H1 (cell line): ENCODE results near the gene PIM1. TPM values are rescaled to one million over a fixed set of nuclear protein-coding genes. Genes with fewer than 3 reads are reported as not detected.
A peak's percentile ranks its signal among the peaks of the same experiment; 100 is the strongest.

Experiments
- CTCF ChIA-PET: fragments of 300-600 bp; sonication (Branson Sonifier 250); formaldehyde crosslinking; loops from one replicate; lab custom pipeline; 2021; ENCODE audit not compliant: partially characterized antibody; lab: Charles Lee
- POLR2A ChIA-PET: fragments of 300-600 bp; sonication (Branson Sonifier 250); formaldehyde crosslinking; loops from one replicate; lab custom pipeline; 2021; ENCODE audit warnings: inconsistent platforms; ENCODE audit not compliant: partially characterized antibody; lab: Charles Lee
- DNase-seq, 2 experiments: peaks; one replicate each; pipeline versions ENCODE4 v3.0.0 to v3.0.0-alpha.2; 2010 to 2022; ENCODE audit warnings: low spot score in 2 of 2, low read depth in 1 of 2, mixed read lengths in 1 of 2
- FAIRE-seq: peaks from 2 replicates; lab custom pipeline; 2011; peaks lifted over from hg19 to GRCh38; lab: Jason Lieb, UNC
- H2AFZ ChIP-seq: 2 replicates; pipeline ENCODE4 v1.8.1; 2012; ENCODE audit warnings: low read length, inconsistent platforms
- H2AK5ac ChIP-seq: 2 replicates; pipeline ENCODE4 v1.6.1; 2013; ENCODE audit warnings: low read depth, low read length
- H2BK120ac ChIP-seq: replicated peaks from 2 replicates; pipeline ENCODE3; 2013; ENCODE audit warnings: low read depth, low read length, inconsistent platforms
- H2BK12ac ChIP-seq: 2 replicates; pipeline ENCODE4 v1.6.1; 2013; ENCODE audit warnings: low read depth, low read length
- H2BK15ac ChIP-seq: 2 replicates; pipeline ENCODE4 v1.6.1; 2013; ENCODE audit warnings: low read length
- H2BK20ac ChIP-seq: 2 replicates; pipeline ENCODE4 v1.6.1; 2013; ENCODE audit warnings: low read length
- H2BK5ac ChIP-seq: 2 replicates; pipeline ENCODE4 v1.6.1; 2013; ENCODE audit warnings: low read depth, low read length
- H3K14ac ChIP-seq: 2 replicates; pipeline ENCODE4 v1.6.1; 2013; ENCODE audit warnings: inconsistent platforms; ENCODE audit not compliant: insufficient read length
- H3K18ac ChIP-seq: 2 replicates; pipeline ENCODE4 v1.6.1; 2013; ENCODE audit warnings: low read length; ENCODE audit errors: extremely low read depth
- H3K23ac ChIP-seq: 2 replicates; pipeline ENCODE4 v1.6.1; 2013; ENCODE audit warnings: inconsistent platforms; ENCODE audit not compliant: insufficient read length
- H3K23me2 ChIP-seq: 2 replicates; pipeline ENCODE4 v1.6.1; 2013; ENCODE audit warnings: low read depth, low read length
- H3K27ac ChIP-seq: 2 replicates; pipeline ENCODE4 v1.6.1; 2011; ENCODE audit warnings: low read depth, low read length, inconsistent platforms
- H3K27me3 ChIP-seq, 4 experiments: replicated peaks in 1 of 4; 1 replicate in 1 of 4; 2 replicates in 3 of 4; pipeline versions ENCODE4 v1.6.1 to v1.8.1; 2011 to 2013; ENCODE audit warnings: low read length in 3 of 4, mild to moderate bottlenecking in 3 of 4, inconsistent platforms in 2 of 4, mixed read lengths in 2 of 4, moderate library complexity in 1 of 4; ENCODE audit not compliant: control insufficient read depth in 3 of 4, insufficient read depth in 3 of 4; ENCODE audit errors: extremely low read depth in 1 of 4
- H3K36me3 ChIP-seq, 4 experiments: 2 replicates each; pipeline versions ENCODE4 v1.6.1 to v1.8.1; 2011 to 2013; ENCODE audit warnings: mild to moderate bottlenecking in 4 of 4, low read length in 3 of 4, moderate library complexity in 2 of 4, control low read depth in 1 of 4, inconsistent platforms in 1 of 4; ENCODE audit not compliant: insufficient read depth in 4 of 4, control insufficient read depth in 2 of 4
- H3K4ac ChIP-seq: replicated peaks from 2 replicates; pipeline ENCODE3; 2013; ENCODE audit warnings: low read length, low read depth, mixed read lengths, inconsistent platforms; ENCODE audit not compliant: insufficient read length
- H3K4me1 ChIP-seq, 4 experiments: replicated peaks in 1 of 4; 1 replicate in 1 of 4; 2 replicates in 3 of 4; pipeline versions ENCODE4 v1.6.1 to v1.8.1; 2011 to 2013; ENCODE audit warnings: low read length in 3 of 4, inconsistent platforms in 2 of 4, mixed read lengths in 1 of 4; ENCODE audit not compliant: insufficient read depth in 4 of 4, control insufficient read depth in 3 of 4
- H3K4me2 ChIP-seq, 2 experiments: 2 replicates each; pipeline versions ENCODE4 v1.6.1 to v1.8.1; 2011 to 2013; ENCODE audit warnings: low read depth in 2 of 2, low read length in 2 of 2, control low read depth in 1 of 2, inconsistent platforms in 1 of 2, mild to moderate bottlenecking in 1 of 2; ENCODE audit not compliant: insufficient read depth in 1 of 2
- H3K4me3 ChIP-seq, 4 experiments: fragments of 200-600, 300-600 bp in 1 of 4; sonication (generic), shearing (Covaris generic), sonication (Bioruptor Twin) in 1 of 4; 2 replicates each; pipeline versions ENCODE4 v1.5.1 to v1.8.1; 2011 to 2016; ENCODE audit warnings: low read length in 4 of 4, low read depth in 3 of 4, control low read depth in 2 of 4, inconsistent platforms in 2 of 4, mild to moderate bottlenecking in 2 of 4, mixed read lengths in 1 of 4, moderate library complexity in 1 of 4; ENCODE audit not compliant: insufficient read depth in 2 of 4; ENCODE audit errors: extremely low read depth in 1 of 4
- H3K56ac ChIP-seq: replicated peaks from 2 replicates; pipeline ENCODE3; 2013; ENCODE audit warnings: low read depth, mild to moderate bottlenecking, mixed read lengths, low read length, inconsistent platforms; ENCODE audit not compliant: insufficient read length
- H3K79me1 ChIP-seq: 2 replicates; pipeline ENCODE4 v1.6.1; 2013; ENCODE audit warnings: low read depth, low read length, control low read depth
- H3K79me2 ChIP-seq, 2 experiments: 2 replicates each; pipeline versions ENCODE4 v1.6.1 to v1.8.1; 2012 to 2013; ENCODE audit warnings: low read length in 2 of 2, mild to moderate bottlenecking in 2 of 2, inconsistent platforms in 1 of 2; ENCODE audit not compliant: insufficient read depth in 2 of 2, control insufficient read depth in 1 of 2
- H3K9ac ChIP-seq, 4 experiments: replicated peaks in 1 of 4; 1 replicate in 1 of 4; 2 replicates in 3 of 4; pipeline versions ENCODE4 v1.6.1 to v1.8.1; 2011 to 2013; ENCODE audit warnings: low read depth in 3 of 4, low read length in 3 of 4, control low read depth in 2 of 4, mild to moderate bottlenecking in 2 of 4, moderate library complexity in 2 of 4, inconsistent platforms in 1 of 4; ENCODE audit errors: extremely low read depth in 1 of 4
- H3K9me3 ChIP-seq, 2 experiments: 2 replicates each; pipeline versions ENCODE4 v1.6.1 to v1.8.1; 2012 to 2013; ENCODE audit warnings: mild to moderate bottlenecking in 2 of 2, moderate library complexity in 2 of 2, control low read depth in 1 of 2, inconsistent platforms in 1 of 2, low read depth in 1 of 2, low read length in 1 of 2, mixed read lengths in 1 of 2; ENCODE audit not compliant: insufficient read depth in 2 of 2
- H4K20me1 ChIP-seq, 2 experiments: replicated peaks in 1 of 2; 2 replicates each; pipeline versions ENCODE3 to v1.8.1; 2011 to 2013; ENCODE audit warnings: inconsistent platforms in 2 of 2, low read length in 2 of 2, mild to moderate bottlenecking in 1 of 2; ENCODE audit not compliant: insufficient read depth in 2 of 2, control insufficient read depth in 1 of 2
- H4K5ac ChIP-seq: 2 replicates; pipeline ENCODE4 v1.6.1; 2013; ENCODE audit warnings: low read length, low read depth, mixed read lengths, inconsistent platforms; ENCODE audit not compliant: insufficient read length
- H4K8ac ChIP-seq: 2 replicates; pipeline ENCODE4 v1.8.0; 2013; ENCODE audit warnings: mild to moderate bottlenecking, moderate library complexity, low read length, inconsistent platforms; ENCODE audit not compliant: insufficient read depth; ENCODE audit errors: extremely low read depth
- H4K91ac ChIP-seq: replicated peaks from 2 replicates; pipeline ENCODE3; 2013; ENCODE audit warnings: low read length, mixed read lengths, inconsistent platforms; ENCODE audit not compliant: insufficient read length
- CTBP2 ChIP-seq: IDR thresholded peaks from 2 replicates; pipeline ENCODE4 v1.7.0; 2011; ENCODE audit warnings: borderline replicate concordance, mild to moderate bottlenecking, moderate library complexity, mixed read lengths, low read length; ENCODE audit not compliant: insufficient read depth, insufficient read length
- HDAC6 ChIP-seq: IDR thresholded peaks from one replicate; pipeline ENCODE4 v1.7.1; 2012; ENCODE audit warnings: low read depth, mild to moderate bottlenecking, inconsistent platforms, low read length, moderate library complexity
- JUND ChIP-seq: IDR thresholded peaks from 2 replicates; pipeline ENCODE4 v1.6.1; 2011; ENCODE audit warnings: mild to moderate bottlenecking, improper control_type of control experiment, low read length
- KDM5A ChIP-seq: fragments of 200-600 bp; IDR thresholded peaks from 2 replicates; pipeline ENCODE4 v1.7.1; 2012; ENCODE audit warnings: mild to moderate bottlenecking, low read length, inconsistent platforms, mixed read lengths
- MAX ChIP-seq: IDR thresholded peaks from 2 replicates; pipeline ENCODE4 v1.6.1; 2012; ENCODE audit warnings: inconsistent platforms
- NRF1 ChIP-seq: IDR thresholded peaks from 2 replicates; pipeline ENCODE4 v1.6.1; 2011; ENCODE audit warnings: mild to moderate bottlenecking, low read depth, low read length, improper control_type of control experiment
- TAF1 ChIP-seq: IDR thresholded peaks from 2 replicates; pipeline ENCODE4 v1.6.1; 2011; ENCODE audit warnings: mild to moderate bottlenecking, low read depth, low read length
- USF2 ChIP-seq: IDR thresholded peaks from 2 replicates; pipeline ENCODE4 v1.6.1; 2011; ENCODE audit warnings: low read length, improper control_type of control experiment
- WGBS, 2 experiments: shearing (Covaris generic) in 1 of 2; methylation state at CpG; one replicate each; pipeline versions ENCODE4 v1.1.6 to v1.1.7; 2013 to 2015; ENCODE audit warnings: low lambda C conversion rate in 2 of 2, mixed read lengths in 2 of 2, inconsistent platforms in 1 of 2, low coverage in 1 of 2, missing lambda C conversion rate in 1 of 2; ENCODE audit not compliant: insufficient replicate concordance in 2 of 2, insufficient coverage in 1 of 2, insufficient read length in 1 of 2; ENCODE audit errors: extremely low coverage in 1 of 2, missing lambda C conversion rate in 1 of 2; 5-methylcytosine and 5-hydroxymethylcytosine counted together
- polyA plus RNA-seq, 7 experiments: library from polyadenylated mRNA; depleted of rRNA in 3 of 7; stranded (reverse) in 5 of 7; unstranded in 2 of 7; fragments of >200 nt in 5 of 7; fragments of 200-250 nt in 2 of 7; gene quantifications; 1 replicate in 5 of 7; 2 replicates in 1 of 7; 4 replicates in 1 of 7; pipeline versions ENCODE4 v1.2.1 to v1.2.3, GENCODE V29; 2011 to 2013; ENCODE audit warnings: missing spikeins in 2 of 7, mixed read lengths in 2 of 7
- total RNA-seq: library from RNA; stranded (reverse); fragmentation: NEBNext Ultra II Directional; extraction: Animal tissue kit (Norgen Biotek cat#: 25700); gene quantifications from 2 replicates; pipeline ENCODE4 v1.2.1, GENCODE V29; 2021
- TF ChIP-seq, protein P1 (sequence below): IDR thresholded peaks from 2 replicates; pipeline ENCODE4 v1.6.1; 2012; ENCODE audit warnings: inconsistent platforms

Gene PIM1
- total and polyA plus RNA-seq, 2 of the 8 experiments (the other 6 are each of a cell fraction or from before 2014, with no cell fraction given) = 25.5 to 94.9 TPM

- Histone ChIP-seq H3K79me1 (peaks cover 10% of the 10 kb centered on the region), H3K4me3 (no peak overlapping the region), H2BK5ac (no peak overlapping the region), H3K4ac (no peak overlapping the region), H2AFZ (no peak overlapping the region), H3K9me3 (no peaks in the 10 kb centered on the region), H2BK15ac (no peak overlapping the region), H3K18ac (no peak overlapping the region; the same call in 1 of the 2 replicates), H2BK120ac (no peak overlapping the region), H2BK12ac (no peak overlapping the region), H3K23ac (no peak overlapping the region), H3K27me3 (no peaks in the 10 kb centered on the region), H3K4me1 (peaks cover 5 to 11% (median 7%) of the 10 kb centered on the region in 4 experiments; a peak in 5 of 7 replicates), H3K4me2 (peak overlapping the region in 1 of 2 experiments; percentile 25; a peak in 1 of 4 replicates), H3K36me3 (peaks cover 22 to 43% (median 29%) of the 10 kb centered on the region in 4 experiments), H3K27ac (no peak overlapping the region), H4K20me1 (peaks cover 26% of the 10 kb centered on the region in 2 experiments), H3K14ac (no peak overlapping the region), H2BK20ac (no peak overlapping the region), H3K9ac (no peak overlapping the region), H4K91ac (no peak overlapping the region), H3K23me2 (peaks cover 8% of the 10 kb centered on the region), H3K56ac (no peak overlapping the region), H3K79me2 (peaks cover 11 to 40% of the 10 kb centered on the region in 2 experiments; a peak in 3 of 4 replicates), H2AK5ac (no peak overlapping the region), H4K5ac (no peak overlapping the region), H4K8ac (no peak overlapping the region)
- 93% methylated on average over 9 of the region's 9 CpGs; no CpG with 5 or more reads in 1 of the 2 experiments for WGBS, 2 experiments
- POLR2A ChIA-PET = interaction anchor here (1.1 to 27.8 kb wide), 13 partner anchors 10 to 123 kb away, joined by 3 to 1024 read pairs (median 6); no protein-coding TSS in a partner anchor
- CTCF ChIA-PET = interaction anchor here (1.4 to 9.9 kb wide), 15 partner anchors 13 to 148 kb away, joined by 3 to 192 read pairs (median 20); no protein-coding TSS in a partner anchor
- DNase-seq (no peak), FAIRE-seq (no peak)
- no peak for TF ChIP-seq CTBP2
- no peak for TF ChIP-seq KDM5A
- TF ChIP-seq MAX = no peak
- TF ChIP-seq, protein P1, sequence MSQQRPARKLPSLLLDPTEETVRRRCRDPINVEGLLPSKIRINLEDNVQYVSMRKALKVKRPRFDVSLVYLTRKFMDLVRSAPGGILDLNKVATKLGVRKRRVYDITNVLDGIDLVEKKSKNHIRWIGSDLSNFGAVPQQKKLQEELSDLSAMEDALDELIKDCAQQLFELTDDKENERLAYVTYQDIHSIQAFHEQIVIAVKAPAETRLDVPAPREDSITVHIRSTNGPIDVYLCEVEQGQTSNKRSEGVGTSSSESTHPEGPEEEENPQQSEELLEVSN = no peak
- TF ChIP-seq HDAC6 = no peak
- TF ChIP-seq NRF1 = no peak
- no peak for TF ChIP-seq TAF1
- no peak for TF ChIP-seq JUND
- no peak for TF ChIP-seq USF2
These were observed 3.7 kb downstream of the PIM1 start for GRCh38 chr6:37173493-37174195.
